PC-9 (cell line): Measurements from ENCODE around the gene SLK.

Experiments
- CTCF ChIP-seq: fragments of 200-600 bp; sonication (generic); conservative IDR thresholded peaks from 2 replicates; pipeline ENCODE4 v1.6.1; 2017; ENCODE audit warnings: mixed run types, antibody characterized with exemption, mild to moderate bottlenecking, moderate library complexity
- EZH2 ChIP-seq: fragments of 200-600 bp; sonication (generic); IDR thresholded peaks from 2 replicates; pipeline ENCODE4 v1.8.0; 2017; ENCODE audit warnings: antibody characterized with exemption, low read depth

DNA sequence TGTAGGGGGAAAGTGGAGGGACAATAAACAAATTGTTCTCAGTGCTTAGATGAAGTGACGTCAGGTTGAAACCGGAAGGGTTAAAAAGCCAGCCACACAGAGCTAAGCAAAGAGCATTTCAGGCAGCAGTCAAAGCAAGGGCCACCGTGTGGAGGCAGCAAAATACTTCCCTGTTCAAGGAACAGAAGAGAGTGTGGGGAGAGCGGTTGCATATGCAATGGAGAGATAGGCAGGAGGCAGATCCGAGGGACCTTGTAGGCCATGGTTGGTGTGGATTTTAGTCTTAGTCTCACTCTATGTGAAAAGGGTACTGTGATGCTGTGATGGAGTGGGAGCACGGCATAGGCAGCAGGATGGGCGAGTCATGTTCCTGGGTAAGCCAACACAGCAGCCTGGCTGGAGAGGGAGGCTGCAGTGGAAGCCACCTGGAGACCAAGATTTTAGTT is 45.2 kb upstream of the SLK start:
- TF ChIP-seq CTCF (no peak), EZH2 (no peak)
